Kidney tubule cell (primary cell): ENCODE measurements around the gene CDK6.
"Not testable (repeated sequence)": the region's sequence is repeated elsewhere in the genome, so short reads cannot be mapped to it uniquely, and the experiment has no call there.

Source experiments
- DNase-seq: peaks from one replicate; pipeline ENCODE4 v3.0.0-alpha.2; 2018; ENCODE audit warnings: low spot score

Gene CDK6

GRCh38 chr7:92622030-92622429 lies 214.3 kb downstream of the CDK6 start:
- no peak for DNase-seq

- peak; percentile 55 for DNase-seq
Observed at GRCh38 chr7:92621561-92622023, 214.8 kb downstream of the CDK6 start.

GRCh38 chr7:92621026-92621540 lies 215.3 kb downstream of the CDK6 start:
- DNase-seq: peak; percentile 89

- DNase-seq: no peak
Observed at GRCh38 chr7:92615861-92616260, 220.5 kb downstream of the CDK6 start.

GRCh38 chr7:92614660-92615174 lies 221.7 kb downstream of the CDK6 start:
- no peak for DNase-seq

- no peak for DNase-seq
Observed at GRCh38 chr7:92613720-92614119, 222.7 kb downstream of the CDK6 start.

GRCh38 chr7:92613214-92613613 lies 223.2 kb downstream of the CDK6 start:
- no peak for DNase-seq

GRCh38 chr7:92612501-92612900 lies 223.9 kb downstream of the CDK6 start:
- DNase-seq: no peak

GRCh38 chr7:92611735-92612134 lies 224.6 kb downstream of the CDK6 start:
- no peak for DNase-seq

GRCh38 chr7:92609921-92610518 lies 226.4 kb downstream of the CDK6 start:
- DNase-seq: peak; percentile 42

GRCh38 chr7:92608380-92609322 lies 227.7 kb downstream of the CDK6 start:
- DNase-seq: peak; percentile 42

GRCh38 chr7:92606985-92607384 lies 229.4 kb downstream of the CDK6 start:
- DNase-seq: no peak

GRCh38 chr7:92604517-92604916 lies 231.9 kb downstream of the CDK6 start:
- not testable (repeated sequence) for DNase-seq

GRCh38 chr7:92603089-92603445 lies 233.3 kb downstream of the CDK6 start:
- DNase-seq: no peak

- no peak for DNase-seq
Observed at GRCh38 chr7:92602352-92603088, 233.9 kb downstream of the CDK6 start.

GRCh38 chr7:92598310-92598981 lies 237.9 kb downstream of the CDK6 start:
- peak; percentile 60 for DNase-seq

- DNase-seq: peak; percentile 73
Observed at GRCh38 chr7:92595281-92595680, 241.1 kb downstream of the CDK6 start.

- no peak for DNase-seq
Observed at GRCh38 chr7:92594746-92595145, 241.6 kb downstream of the CDK6 start.

- no peak for DNase-seq
Observed at GRCh38 chr7:92590711-92591310, 245.6 kb downstream of the CDK6 start.

GRCh38 chr7:92589056-92589455 lies 247.3 kb downstream of the CDK6 start:
- no peak for DNase-seq

- no peak for DNase-seq
Observed at GRCh38 chr7:92588561-92588960, 247.8 kb downstream of the CDK6 start.
